Tibial nerve (tissue), 4 donors: ENCODE results near the gene GJB5. TPM values are rescaled to one million over a fixed set of nuclear protein-coding genes. Genes with fewer than 3 reads are reported as not detected.

Experiments used
- DNase-seq, 2 donors: peaks; one replicate each; pipeline ENCODE4 v3.0.0-alpha.2; 2019; ENCODE audit warnings: low spot score in 2 of 2
- H3K27ac ChIP-seq, 4 donors: fragments of 200-600 bp; sonication (generic) in 3 of 4; one replicate each; pipeline ENCODE4 v1.5.1; 2017 to 2019; ENCODE audit warnings: mild to moderate bottlenecking in 1 of 4
- H3K27me3 ChIP-seq, 2 donors: fragments of 200-600 bp; sonication (generic) in 1 of 2; one replicate each; pipeline versions ENCODE4 v1.5.1 to v1.6.0; 2017 to 2019
- H3K36me3 ChIP-seq, 3 donors: fragments of 200-600 bp; sonication (generic); one replicate each; pipeline ENCODE4 v1.5.1; 2018 to 2019
- H3K4me1 ChIP-seq, 4 donors: fragments of 200-600 bp; sonication (generic) in 3 of 4; one replicate each; pipeline ENCODE4 v1.5.1; 2017 to 2019
- H3K4me3 ChIP-seq, 4 donors: fragments of 200-600 bp; sonication (generic) in 3 of 4; one replicate each; pipeline ENCODE4 v1.5.1; 2017 to 2019; ENCODE audit warnings: mild to moderate bottlenecking in 1 of 4, moderate library complexity in 1 of 4
- H3K9me3 ChIP-seq, 4 donors: fragments of 200-600 bp; sonication (generic) in 3 of 4; one replicate each; pipeline ENCODE4 v1.5.1; 2017 to 2019
- EP300 ChIP-seq, 2 donors: sonication (generic); formaldehyde crosslinking; IDR thresholded peaks; one replicate each; pipeline ENCODE4 v1.6.1; 2017; ENCODE audit warnings: antibody characterized with exemption in 2 of 2, mild to moderate bottlenecking in 1 of 2
- POLR2A ChIP-seq, 2 donors: fragments of 450-650 bp; IDR thresholded peaks; one replicate each; pipeline ENCODE4 v1.6.1; 2017; ENCODE audit warnings: antibody characterized with exemption in 2 of 2, mild to moderate bottlenecking in 2 of 2, moderate library complexity in 2 of 2
- WGBS, 2 donors: methylation state at CpG; one replicate each; pipeline ENCODE4 v1.1.5; 2018; 5-methylcytosine and 5-hydroxymethylcytosine counted together
- total RNA-seq, 4 donors: library from RNA; depleted of rRNA; stranded (reverse); fragments of >200 nt; gene quantifications; one replicate each; pipeline ENCODE4 v1.1.0, GENCODE V29; 2016
- TF ChIP-seq, protein P1 (sequence below), 5 experiments: fragments of 200-600 bp in 3 of 5; fragments of 450-650 bp in 2 of 5; sonication (generic) in 3 of 5; IDR thresholded peaks; one replicate each; pipeline ENCODE4 v1.5.1; 2016 to 2019; ENCODE audit warnings: antibody characterized with exemption in 5 of 5, mild to moderate bottlenecking in 3 of 5, moderate library complexity in 2 of 5

GJB5 gene
- total RNA-seq, 4 donors from 2014 or later: 0.22 to 1.0 TPM; not detected in 2

DNA sequence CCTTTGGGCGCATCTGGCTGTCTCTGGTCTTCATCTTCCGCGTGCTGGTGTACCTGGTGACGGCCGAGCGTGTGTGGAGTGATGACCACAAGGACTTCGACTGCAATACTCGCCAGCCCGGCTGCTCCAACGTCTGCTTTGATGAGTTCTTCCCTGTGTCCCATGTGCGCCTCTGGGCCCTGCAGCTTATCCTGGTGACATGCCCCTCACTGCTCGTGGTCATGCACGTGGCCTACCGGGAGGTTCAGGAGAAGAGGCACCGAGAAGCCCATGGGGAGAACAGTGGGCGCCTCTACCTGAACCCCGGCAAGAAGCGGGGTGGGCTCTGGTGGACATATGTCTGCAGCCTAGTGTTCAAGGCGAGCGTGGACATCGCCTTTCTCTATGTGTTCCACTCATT is 2.5 kb downstream of the GJB5 start:
- no peak for TF ChIP-seq EP300 (IDR thresholded peaks at IDR 0.05)
- TF ChIP-seq POLR2A (IDR thresholded peaks at IDR 0.05): no peak
- TF ChIP-seq, protein P1, sequence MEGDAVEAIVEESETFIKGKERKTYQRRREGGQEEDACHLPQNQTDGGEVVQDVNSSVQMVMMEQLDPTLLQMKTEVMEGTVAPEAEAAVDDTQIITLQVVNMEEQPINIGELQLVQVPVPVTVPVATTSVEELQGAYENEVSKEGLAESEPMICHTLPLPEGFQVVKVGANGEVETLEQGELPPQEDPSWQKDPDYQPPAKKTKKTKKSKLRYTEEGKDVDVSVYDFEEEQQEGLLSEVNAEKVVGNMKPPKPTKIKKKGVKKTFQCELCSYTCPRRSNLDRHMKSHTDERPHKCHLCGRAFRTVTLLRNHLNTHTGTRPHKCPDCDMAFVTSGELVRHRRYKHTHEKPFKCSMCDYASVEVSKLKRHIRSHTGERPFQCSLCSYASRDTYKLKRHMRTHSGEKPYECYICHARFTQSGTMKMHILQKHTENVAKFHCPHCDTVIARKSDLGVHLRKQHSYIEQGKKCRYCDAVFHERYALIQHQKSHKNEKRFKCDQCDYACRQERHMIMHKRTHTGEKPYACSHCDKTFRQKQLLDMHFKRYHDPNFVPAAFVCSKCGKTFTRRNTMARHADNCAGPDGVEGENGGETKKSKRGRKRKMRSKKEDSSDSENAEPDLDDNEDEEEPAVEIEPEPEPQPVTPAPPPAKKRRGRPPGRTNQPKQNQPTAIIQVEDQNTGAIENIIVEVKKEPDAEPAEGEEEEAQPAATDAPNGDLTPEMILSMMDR (IDR thresholded peaks at IDR 0.05): no peak
- 90 to 93% methylated on average over 21 of the region's 21 CpGs for WGBS, 2 donors

DNA sequence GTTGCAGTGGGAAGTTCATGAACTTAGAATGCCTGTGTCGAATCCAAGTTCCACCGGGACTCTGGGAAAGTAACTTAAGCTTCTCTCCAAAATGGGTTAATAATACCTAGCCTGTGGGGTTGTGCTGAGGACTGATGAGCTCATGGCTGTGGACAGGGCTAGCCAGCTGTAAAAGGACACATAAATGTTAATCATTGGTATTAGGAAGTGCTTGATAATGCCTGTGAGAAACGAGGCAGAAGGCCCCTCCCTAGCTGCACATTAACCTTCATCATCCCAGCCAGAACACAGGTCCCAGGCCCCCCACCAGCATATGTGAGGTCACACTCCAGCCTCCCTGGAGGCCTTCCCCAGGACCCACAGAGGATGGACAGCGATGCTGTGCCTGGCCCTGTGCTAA is 3.9 kb downstream of the GJB5 start:
- Histone ChIP-seq H3K27me3 (no peaks in the 10 kb centered on the region), H3K9me3 (no peaks in the 10 kb centered on the region), H3K4me1 (no peaks in the 10 kb centered on the region), H3K27ac (no peak overlapping the region), H3K36me3 (no peaks in the 10 kb centered on the region), H3K4me3 (no peak overlapping the region)
- WGBS, 2 donors: 64 to 67% methylated on average over 4 of the region's 4 CpGs
- TF ChIP-seq EP300 (IDR thresholded peaks at IDR 0.05) (no peak), POLR2A (IDR thresholded peaks at IDR 0.05) (no peak)
- TF ChIP-seq, protein P1 (IDR thresholded peaks at IDR 0.05): no peak
- no peak for DNase-seq

More for the DNA sequence above, 2.5 kb downstream of the GJB5 start:
- DNase-seq: no peak
- H3K36me3 ChIP-seq: no peaks in the 10 kb centered on the region
- H3K4me1 ChIP-seq: no peaks in the 10 kb centered on the region
- H3K27me3 ChIP-seq: no peaks in the 10 kb centered on the region
- H3K27ac ChIP-seq: no peak overlapping the region
- no peak overlapping the region for H3K4me3 ChIP-seq
- no peaks in the 10 kb centered on the region for H3K9me3 ChIP-seq

DNA sequence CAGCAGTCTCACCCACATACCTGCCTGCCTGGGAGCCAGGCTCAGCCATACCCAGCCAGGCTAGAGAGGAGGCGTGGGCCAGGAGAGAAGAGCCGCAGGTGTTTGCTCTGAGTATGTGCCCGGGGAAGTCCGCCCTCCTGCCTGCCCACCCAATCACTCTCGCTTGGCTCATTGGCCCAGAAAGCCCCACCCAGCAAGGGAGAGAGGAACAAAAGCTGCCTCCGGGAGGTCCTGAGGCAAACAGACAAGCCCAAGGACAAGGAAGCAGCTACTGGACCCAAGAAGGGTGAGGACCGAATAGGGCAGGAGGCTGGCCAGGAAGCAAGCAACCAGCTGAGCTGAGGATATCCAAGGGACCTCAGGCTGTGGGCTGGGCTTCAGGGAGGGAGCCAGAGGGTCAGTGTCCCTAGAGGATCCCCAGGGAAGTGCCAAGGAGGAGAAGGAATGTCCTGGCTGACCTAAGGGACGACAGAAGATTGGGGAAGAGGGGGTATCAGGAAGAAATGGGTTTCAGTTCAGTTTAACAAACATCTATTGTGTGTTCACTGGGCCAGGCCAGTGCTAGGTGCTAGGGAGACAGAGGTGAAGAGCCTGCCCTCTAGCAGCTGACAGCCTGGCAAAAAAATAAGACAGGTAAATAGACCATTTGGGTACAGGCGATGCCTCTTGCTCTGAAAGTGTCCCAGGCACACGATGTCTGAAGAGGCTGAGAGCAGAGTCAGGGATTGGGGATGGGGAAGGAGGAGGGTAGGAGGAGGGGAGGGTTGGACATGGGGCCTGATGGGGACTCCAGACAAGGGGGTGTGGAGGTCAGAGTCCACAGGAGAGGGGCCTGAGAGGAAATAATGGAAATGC is 4.9 kb downstream of the GJB5 start, which contains the start of gene GJB4:
Gene GJB4, plus strand, starts transcription at position 238 of the 855 bp plus-strand sequence. CDS start 1,515 bp downstream, outside the sequence.
- no peak within 1 kb of the TSS for H3K4me3 ChIP-seq
- peaks cover 0 to under 1% (median 0%) of the 10 kb centered on the region in 4 donors for H3K9me3 ChIP-seq
- H3K27me3 ChIP-seq: no peaks in the 10 kb centered on the region
- no peak within 1 kb of the TSS for H3K27ac ChIP-seq
- TF ChIP-seq, protein P1 (IDR thresholded peaks at IDR 0.05): no peak
- no peak for TF ChIP-seq EP300 (IDR thresholded peaks at IDR 0.05)
- TF ChIP-seq POLR2A (IDR thresholded peaks at IDR 0.05): no peak
- no peaks in the 10 kb centered on the region for H3K36me3 ChIP-seq
- WGBS, 2 donors: 45 to 56% methylated on average over 10 of the region's 10 CpGs
- no peak for DNase-seq
- H3K4me1 ChIP-seq: no peaks in the 10 kb centered on the region

DNA sequence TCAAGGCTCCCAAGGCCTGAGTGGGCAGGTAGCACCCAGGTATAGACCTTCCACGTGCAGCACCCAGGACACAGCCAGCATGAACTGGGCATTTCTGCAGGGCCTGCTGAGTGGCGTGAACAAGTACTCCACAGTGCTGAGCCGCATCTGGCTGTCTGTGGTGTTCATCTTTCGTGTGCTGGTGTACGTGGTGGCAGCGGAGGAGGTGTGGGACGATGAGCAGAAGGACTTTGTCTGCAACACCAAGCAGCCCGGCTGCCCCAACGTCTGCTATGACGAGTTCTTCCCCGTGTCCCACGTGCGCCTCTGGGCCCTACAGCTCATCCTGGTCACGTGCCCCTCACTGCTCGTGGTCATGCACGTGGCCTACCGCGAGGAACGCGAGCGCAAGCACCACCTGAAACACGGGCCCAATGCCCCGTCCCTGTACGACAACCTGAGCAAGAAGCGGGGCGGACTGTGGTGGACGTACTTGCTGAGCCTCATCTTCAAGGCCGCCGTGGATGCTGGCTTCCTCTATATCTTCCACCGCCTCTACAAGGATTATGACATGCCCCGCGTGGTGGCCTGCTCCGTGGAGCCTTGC is 6.4 kb downstream of the GJB5 start:
- no peaks in the 10 kb centered on the region for H3K4me1 ChIP-seq
- H3K9me3 ChIP-seq: peaks cover 0 to 3% (median 0%) of the 10 kb centered on the region in 4 donors
- DNase-seq: no peak
- H3K27me3 ChIP-seq: no peaks in the 10 kb centered on the region
- 91 to 95% methylated on average over 32 to 33 of the region's 33 CpGs for WGBS, 2 donors
- no peaks in the 10 kb centered on the region for H3K36me3 ChIP-seq
- H3K27ac ChIP-seq: no peak overlapping the region
- TF ChIP-seq POLR2A (IDR thresholded peaks at IDR 0.05) (no peak), EP300 (IDR thresholded peaks at IDR 0.05) (no peak)
- TF ChIP-seq, protein P1 (IDR thresholded peaks at IDR 0.05): no peak
- H3K4me3 ChIP-seq: no peak overlapping the region

DNA sequence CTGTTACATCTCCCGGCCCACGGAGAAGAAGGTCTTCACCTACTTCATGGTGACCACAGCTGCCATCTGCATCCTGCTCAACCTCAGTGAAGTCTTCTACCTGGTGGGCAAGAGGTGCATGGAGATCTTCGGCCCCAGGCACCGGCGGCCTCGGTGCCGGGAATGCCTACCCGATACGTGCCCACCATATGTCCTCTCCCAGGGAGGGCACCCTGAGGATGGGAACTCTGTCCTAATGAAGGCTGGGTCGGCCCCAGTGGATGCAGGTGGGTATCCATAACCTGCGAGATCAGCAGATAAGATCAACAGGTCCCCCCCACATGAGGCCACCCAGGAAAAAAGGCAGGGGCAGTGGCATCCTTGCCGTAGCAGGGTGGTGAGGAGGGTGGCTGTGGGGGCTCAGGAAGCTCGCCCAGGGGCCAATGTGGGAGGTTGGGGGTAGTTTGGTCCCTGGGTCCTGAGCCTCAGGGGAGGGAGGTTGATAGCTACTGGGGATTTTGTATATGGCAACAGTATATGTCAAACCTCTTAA is 7.0 kb downstream of the GJB5 start:
- TF ChIP-seq POLR2A (IDR thresholded peaks at IDR 0.05): no peak
- TF ChIP-seq, protein P1 (IDR thresholded peaks at IDR 0.05): no peak
- no peak for TF ChIP-seq EP300 (IDR thresholded peaks at IDR 0.05)
- Histone ChIP-seq H3K36me3 (no peaks in the 10 kb centered on the region), H3K27ac (no peak overlapping the region), H3K27me3 (no peaks in the 10 kb centered on the region), H3K9me3 (peaks cover 0 to 3% (median 0%) of the 10 kb centered on the region in 4 donors), H3K4me3 (no peak overlapping the region), H3K4me1 (no peaks in the 10 kb centered on the region)
- DNase-seq: no peak
- whole genome bisulfite sequencing, 2 donors: 87 to 90% methylated on average over 13 of the region's 13 CpGs
